ENCODE measurements around the gene DDIT3. TPM values are rescaled to one million over a fixed set of nuclear protein-coding genes. Genes with fewer than 3 reads are reported as not detected.

The DDIT3 gene
- total RNA-seq, 1 experiment from 2014 or later, result 3.4 TPM

DNA sequence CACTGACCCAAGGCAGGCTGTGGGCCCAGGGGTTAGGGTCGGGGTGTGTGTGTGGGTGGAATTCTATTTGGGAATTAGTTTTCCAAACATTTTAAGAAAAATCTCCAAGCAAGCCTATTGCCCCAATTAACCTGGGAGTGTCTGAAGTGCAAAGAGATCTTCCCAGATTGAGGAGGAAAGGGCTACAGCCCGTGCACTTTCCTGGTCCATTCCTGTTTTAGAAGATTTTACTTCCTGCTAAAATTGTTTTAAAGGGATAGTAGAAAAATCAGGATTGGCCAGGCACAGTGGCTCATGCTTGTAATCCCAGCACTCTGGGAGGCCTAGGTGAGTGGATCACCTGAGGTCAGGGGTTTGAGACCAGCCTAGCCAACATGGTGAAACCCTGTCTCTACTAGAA is 21.4 kb upstream of the DDIT3 start (continued):
- TF ChIP-seq NFE2L1 (CRISPR knock-in tag; IDR thresholded peaks at IDR 0.05) (no peak), AFF4 (CRISPR knock-in tag; IDR thresholded peaks at IDR 0.05; ENCODE audit: borderline replicate concordance) (no peak), GABPB1 (CRISPR knock-in tag; IDR thresholded peaks at IDR 0.05) (no peak)

GRCh38 chr12:57541001-57541400 is 20.7 kb upstream of the DDIT3 start:
- peaks cover 9% of the 10 kb centered on the region for H3K36me3 Mint-ChIP-seq
- H3K4me3 Mint-ChIP-seq, result no peak overlapping the region
- ChIA-PET CTCF (interaction anchor here (1.0 kb wide), 1 partner anchor 42 kb away, joined by 4 read pairs; no protein-coding TSS in a partner anchor), POLR2A (no interaction called here)
- no peaks in the 10 kb centered on the region for H3K27me3 Mint-ChIP-seq (ENCODE audit: low read depth)
- TF ChIP-seq, protein P1, sequence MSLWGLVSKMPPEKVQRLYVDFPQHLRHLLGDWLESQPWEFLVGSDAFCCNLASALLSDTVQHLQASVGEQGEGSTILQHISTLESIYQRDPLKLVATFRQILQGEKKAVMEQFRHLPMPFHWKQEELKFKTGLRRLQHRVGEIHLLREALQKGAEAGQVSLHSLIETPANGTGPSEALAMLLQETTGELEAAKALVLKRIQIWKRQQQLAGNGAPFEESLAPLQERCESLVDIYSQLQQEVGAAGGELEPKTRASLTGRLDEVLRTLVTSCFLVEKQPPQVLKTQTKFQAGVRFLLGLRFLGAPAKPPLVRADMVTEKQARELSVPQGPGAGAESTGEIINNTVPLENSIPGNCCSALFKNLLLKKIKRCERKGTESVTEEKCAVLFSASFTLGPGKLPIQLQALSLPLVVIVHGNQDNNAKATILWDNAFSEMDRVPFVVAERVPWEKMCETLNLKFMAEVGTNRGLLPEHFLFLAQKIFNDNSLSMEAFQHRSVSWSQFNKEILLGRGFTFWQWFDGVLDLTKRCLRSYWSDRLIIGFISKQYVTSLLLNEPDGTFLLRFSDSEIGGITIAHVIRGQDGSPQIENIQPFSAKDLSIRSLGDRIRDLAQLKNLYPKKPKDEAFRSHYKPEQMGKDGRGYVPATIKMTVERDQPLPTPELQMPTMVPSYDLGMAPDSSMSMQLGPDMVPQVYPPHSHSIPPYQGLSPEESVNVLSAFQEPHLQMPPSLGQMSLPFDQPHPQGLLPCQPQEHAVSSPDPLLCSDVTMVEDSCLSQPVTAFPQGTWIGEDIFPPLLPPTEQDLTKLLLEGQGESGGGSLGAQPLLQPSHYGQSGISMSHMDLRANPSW (CRISPR knock-in tag; conservative IDR thresholded peaks at IDR 0.05; ENCODE audit: low read depth), result no peak
- TF ChIP-seq, protein P2, sequence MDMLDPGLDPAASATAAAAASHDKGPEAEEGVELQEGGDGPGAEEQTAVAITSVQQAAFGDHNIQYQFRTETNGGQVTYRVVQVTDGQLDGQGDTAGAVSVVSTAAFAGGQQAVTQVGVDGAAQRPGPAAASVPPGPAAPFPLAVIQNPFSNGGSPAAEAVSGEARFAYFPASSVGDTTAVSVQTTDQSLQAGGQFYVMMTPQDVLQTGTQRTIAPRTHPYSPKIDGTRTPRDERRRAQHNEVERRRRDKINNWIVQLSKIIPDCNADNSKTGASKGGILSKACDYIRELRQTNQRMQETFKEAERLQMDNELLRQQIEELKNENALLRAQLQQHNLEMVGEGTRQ (CRISPR knock-in tag; IDR thresholded peaks at IDR 0.05), result no peak
- no peak for TF ChIP-seq ATF1 (CRISPR knock-in tag; IDR thresholded peaks at IDR 0.05)
- no peak overlapping the region for H3K27ac Mint-ChIP-seq
- DNase-seq (ENCODE audit: low spot score) (no peak), ATAC-seq (no peak)
- peaks cover 20% of the 10 kb centered on the region for H3K4me1 Mint-ChIP-seq
- no peaks in the 10 kb centered on the region for H3K9me3 Mint-ChIP-seq

DNA sequence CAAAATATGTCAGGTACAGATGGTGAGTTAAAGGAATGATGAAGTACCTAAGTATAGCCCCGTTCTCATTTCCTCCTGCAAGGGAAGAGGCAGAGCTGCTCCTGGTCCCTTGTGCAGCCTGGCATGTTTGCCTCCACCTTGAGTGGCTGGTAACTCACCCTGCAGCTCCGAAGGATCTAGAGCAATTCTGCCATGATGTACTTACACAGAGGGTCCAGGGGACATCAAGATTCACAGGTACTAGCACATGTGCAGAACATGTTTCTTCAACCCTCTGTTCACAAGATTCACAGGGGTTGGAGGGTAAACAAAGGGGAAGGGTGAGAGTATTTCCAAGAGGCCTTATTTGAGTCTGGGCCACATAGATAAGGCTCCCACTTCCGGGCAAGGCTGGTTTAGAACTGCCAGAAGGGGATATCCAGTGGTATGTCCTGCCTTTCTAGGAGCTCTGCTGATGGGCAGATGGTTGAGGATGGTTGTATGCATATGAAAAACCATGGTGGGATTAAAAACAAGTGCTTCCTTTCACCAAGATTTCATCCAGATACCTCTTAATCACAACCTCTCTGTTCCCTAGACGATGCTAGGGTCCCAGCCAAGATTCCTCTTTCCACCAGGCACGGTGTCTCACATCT is 18.9 kb upstream of the DDIT3 start:
- H3K36me3 Mint-ChIP-seq, result peaks cover 24% of the 10 kb centered on the region

GRCh38 chr12:57536597-57536942 is 16.3 kb upstream of the DDIT3 start:
- H3K4me3 Mint-ChIP-seq, result no peak overlapping the region
- H3K9me3 Mint-ChIP-seq, result no peaks in the 10 kb centered on the region
- TF ChIP-seq E2F1 (CRISPR knock-in tag; IDR thresholded peaks at IDR 0.05), result no peak
- POLR2A ChIA-PET, result interaction anchor here (0.9 kb wide), 1 partner anchor 8 kb away, joined by 3 read pairs; no protein-coding TSS in a partner anchor
- DNase-seq (ENCODE audit: low spot score) (no peak), ATAC-seq (no peak)
- CTCF ChIA-PET, result interaction anchor here (1.6 kb wide), 2 partner anchors 10 to 47 kb away, joined by 4 read pairs; partner anchors contain the start of gene DCTN2
- H3K27ac Mint-ChIP-seq, result no peak overlapping the region
- H3K4me1 Mint-ChIP-seq, result peaks cover 12% of the 10 kb centered on the region
- no peaks in the 10 kb centered on the region for H3K27me3 Mint-ChIP-seq (ENCODE audit: low read depth)
- peaks cover 46% of the 10 kb centered on the region for H3K36me3 Mint-ChIP-seq

More for the DNA sequence above, 18.9 kb upstream of the DDIT3 start:
- no peak overlapping the region for H3K4me3 Mint-ChIP-seq
- H3K9me3 Mint-ChIP-seq, result no peaks in the 10 kb centered on the region
- no peak for DNase-seq (ENCODE audit: low spot score)
- peaks cover 12% of the 10 kb centered on the region for H3K4me1 Mint-ChIP-seq
- no peak overlapping the region for H3K27ac Mint-ChIP-seq
- no peaks in the 10 kb centered on the region for H3K27me3 Mint-ChIP-seq (ENCODE audit: low read depth)
- ChIA-PET POLR2A (no interaction called here), CTCF (interaction anchor here (1.1 kb wide), 1 partner anchor 188 kb away, joined by 3 read pairs; no protein-coding TSS in a partner anchor)
- no peak for ATAC-seq
- no peak for TF ChIP-seq FOXP1 (CRISPR knock-in tag; IDR thresholded peaks at IDR 0.05; ENCODE audit: borderline replicate concordance)
- TF ChIP-seq, protein P3, sequence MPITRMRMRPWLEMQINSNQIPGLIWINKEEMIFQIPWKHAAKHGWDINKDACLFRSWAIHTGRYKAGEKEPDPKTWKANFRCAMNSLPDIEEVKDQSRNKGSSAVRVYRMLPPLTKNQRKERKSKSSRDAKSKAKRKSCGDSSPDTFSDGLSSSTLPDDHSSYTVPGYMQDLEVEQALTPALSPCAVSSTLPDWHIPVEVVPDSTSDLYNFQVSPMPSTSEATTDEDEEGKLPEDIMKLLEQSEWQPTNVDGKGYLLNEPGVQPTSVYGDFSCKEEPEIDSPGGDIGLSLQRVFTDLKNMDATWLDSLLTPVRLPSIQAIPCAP (CRISPR knock-in tag; IDR thresholded peaks at IDR 0.05), result no peak

Data from WTC11 (cell line).